ENCODE data around the gene DPT. TPM values are rescaled to one million over a fixed set of nuclear protein-coding genes. Genes with fewer than 3 reads are reported as not detected.
"Not testable (repeated sequence)": the region's sequence is repeated elsewhere in the genome, so short reads cannot be mapped to it uniquely, and the experiment has no call there.

The DPT gene
- total RNA-seq, result 0.32 and 1.7 TPM in 2 replicates

- H3K4me3 ChIP-seq (ENCODE audit: low read depth, low read length), result no peak within 1 kb of the TSS
- peak; percentile 79 for DNase-seq (ENCODE audit: low read depth)
- TF ChIP-seq CTCF (IDR thresholded peaks at IDR 0.05; ENCODE audit: insufficient read depth, low read depth, low read length), result no peak
Measured at GRCh38 chr1:168728473-168729404, at the start of gene DPT. TSS of gene DPT (minus strand) at chr1:168729206. CDS start at chr1:168729174, 32 bp downstream.

GRCh38 chr1:168775366-168775765 lies 46.4 kb upstream of the DPT start:
- no peak overlapping the region for H3K4me3 ChIP-seq (ENCODE audit: low read depth, low read length)
- DNase-seq (ENCODE audit: low read depth), result no peak
- no peak for TF ChIP-seq CTCF (IDR thresholded peaks at IDR 0.05; ENCODE audit: insufficient read depth, low read depth, low read length)

- no peak for TF ChIP-seq CTCF (IDR thresholded peaks at IDR 0.05; ENCODE audit: insufficient read depth, low read depth, low read length)
- peak; percentile 53 for DNase-seq (ENCODE audit: low read depth)
Measured at GRCh38 chr1:168774241-168774640, 45.2 kb upstream of the DPT start.

GRCh38 chr1:168772428-168773060 lies 43.5 kb upstream of the DPT start:
- peak; percentile 51 for DNase-seq (ENCODE audit: low read depth)
- TF ChIP-seq CTCF (IDR thresholded peaks at IDR 0.05; ENCODE audit: insufficient read depth, low read depth, low read length), result no peak
- no peak overlapping the region for H3K4me3 ChIP-seq (ENCODE audit: low read depth, low read length)

More at GRCh38 chr1:168774241-168774640, 45.2 kb upstream of the DPT start:
- H3K4me3 ChIP-seq (ENCODE audit: low read depth, low read length), result no peak overlapping the region

- no peak for TF ChIP-seq CTCF (IDR thresholded peaks at IDR 0.05; ENCODE audit: insufficient read depth, low read depth, low read length)
Measured at GRCh38 chr1:168771104-168771630, 42.2 kb upstream of the DPT start.

GRCh38 chr1:168769893-168770292 lies 40.9 kb upstream of the DPT start:
- not testable (repeated sequence) for H3K4me3 ChIP-seq (ENCODE audit: low read depth, low read length); DNase-seq (ENCODE audit: low read depth)

More at GRCh38 chr1:168771104-168771630, 42.2 kb upstream of the DPT start:
- H3K4me3 ChIP-seq (ENCODE audit: low read depth, low read length), result no peak overlapping the region
- DNase-seq (ENCODE audit: low read depth), result no peak

All from fibroblast of villous mesenchyme (primary cell).